ENCODE results near the gene STAU1. TPM values are rescaled to one million over a fixed set of nuclear protein-coding genes. Genes with fewer than 3 reads are reported as not detected.
A peak's percentile ranks its signal among the peaks of the same experiment; 100 is the strongest.
"Not testable (repeated sequence)": the region's sequence is repeated elsewhere in the genome, so short reads cannot be mapped to it uniquely, and the experiment has no call there.

Gene STAU1
- polyA plus RNA-seq, 1 donor from 2014 or later, result 32.4 TPM

DNA sequence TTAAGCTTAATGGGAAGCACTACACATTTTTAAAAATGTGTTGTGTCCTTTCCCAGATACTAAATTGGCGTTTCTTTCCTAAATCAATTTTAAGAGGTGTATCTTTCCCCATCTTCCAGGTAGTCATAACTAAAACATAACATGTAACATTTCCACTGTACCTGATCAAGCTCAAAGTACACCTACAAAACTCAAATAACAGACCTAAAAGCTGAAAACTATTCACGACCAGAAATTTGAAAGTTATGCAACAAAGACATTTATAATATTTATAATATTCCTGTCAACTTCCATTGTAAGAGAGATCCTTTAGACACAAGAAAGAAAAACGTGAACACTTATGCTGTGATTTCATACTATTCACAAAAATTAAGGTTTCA lies 3.5 kb downstream of the STAU1 start:
- Mint-ChIP-seq H3K9me3 (no peaks in the 10 kb centered on the region), H3K27ac (no peak overlapping the region), H3K27me3 (no peaks in the 10 kb centered on the region), H3K4me3 (peak overlapping the region in 2 of 4 donors; percentile 79 to 84), H3K4me1 (peaks cover 37 to 56% (median 54%) of the 10 kb centered on the region in 3 donors), H3K36me3 (peaks cover 2% of the 10 kb centered on the region)

DNA sequence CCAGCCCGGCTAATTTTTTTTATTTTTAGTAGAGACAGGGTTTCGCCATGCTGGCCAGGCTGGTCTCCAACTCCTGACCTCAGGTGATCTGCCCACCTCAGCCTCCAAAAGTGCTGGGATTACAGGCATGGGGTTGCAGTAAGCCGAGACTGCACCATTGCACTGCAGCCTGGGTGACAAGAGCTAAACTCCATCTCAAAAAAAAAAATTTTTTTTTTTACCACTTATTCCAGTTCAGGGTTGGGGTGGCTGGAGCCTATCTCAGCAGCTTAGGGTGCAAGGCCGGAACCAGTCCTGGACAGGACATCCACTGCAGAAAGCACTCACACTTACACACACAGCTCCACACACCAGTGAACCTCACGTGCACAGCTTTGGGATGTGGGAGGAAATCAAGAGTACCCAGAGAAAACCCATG lies 4.0 kb downstream of the STAU1 start:
- Mint-ChIP-seq H3K4me3 (peak overlapping the region in 3 of 4 donors; percentile 57 to 84 (median 58)), H3K4me1 (peaks cover 42 to 62% (median 60%) of the 10 kb centered on the region in 3 donors)
- H3K9me3 Mint-ChIP-seq, H3K36me3 Mint-ChIP-seq, H3K27me3 Mint-ChIP-seq, H3K27ac Mint-ChIP-seq: not testable (repeated sequence)

DNA sequence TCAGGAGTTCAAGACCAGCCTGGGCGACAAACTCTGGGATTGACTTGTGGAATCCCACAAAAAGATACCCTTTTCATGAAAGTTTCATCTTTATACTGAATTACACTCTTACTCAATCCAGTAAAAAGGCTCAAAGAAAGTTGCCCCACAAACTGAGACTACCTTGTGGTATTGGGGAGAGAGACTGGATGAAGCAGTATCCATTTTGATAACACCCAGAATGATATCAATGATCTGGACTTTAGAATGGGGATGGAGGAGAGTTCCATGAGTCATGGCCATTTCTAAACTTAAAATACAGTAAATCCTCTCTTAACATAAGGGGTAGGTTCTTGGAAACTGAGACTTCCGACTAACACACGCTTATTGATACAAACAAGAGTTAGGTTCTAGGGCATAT lies 4.7 kb downstream of the STAU1 start:
- peaks cover 44 to 63% (median 59%) of the 10 kb centered on the region in 3 donors for H3K4me1 Mint-ChIP-seq
- no peaks in the 10 kb centered on the region for H3K9me3 Mint-ChIP-seq
- peak overlapping the region in 1 of 4 donors; percentile 8 for H3K4me3 Mint-ChIP-seq
- no peaks in the 10 kb centered on the region for H3K27me3 Mint-ChIP-seq
- H3K36me3 Mint-ChIP-seq, result peaks cover 2% of the 10 kb centered on the region
- H3K27ac Mint-ChIP-seq, result no peak overlapping the region

DNA sequence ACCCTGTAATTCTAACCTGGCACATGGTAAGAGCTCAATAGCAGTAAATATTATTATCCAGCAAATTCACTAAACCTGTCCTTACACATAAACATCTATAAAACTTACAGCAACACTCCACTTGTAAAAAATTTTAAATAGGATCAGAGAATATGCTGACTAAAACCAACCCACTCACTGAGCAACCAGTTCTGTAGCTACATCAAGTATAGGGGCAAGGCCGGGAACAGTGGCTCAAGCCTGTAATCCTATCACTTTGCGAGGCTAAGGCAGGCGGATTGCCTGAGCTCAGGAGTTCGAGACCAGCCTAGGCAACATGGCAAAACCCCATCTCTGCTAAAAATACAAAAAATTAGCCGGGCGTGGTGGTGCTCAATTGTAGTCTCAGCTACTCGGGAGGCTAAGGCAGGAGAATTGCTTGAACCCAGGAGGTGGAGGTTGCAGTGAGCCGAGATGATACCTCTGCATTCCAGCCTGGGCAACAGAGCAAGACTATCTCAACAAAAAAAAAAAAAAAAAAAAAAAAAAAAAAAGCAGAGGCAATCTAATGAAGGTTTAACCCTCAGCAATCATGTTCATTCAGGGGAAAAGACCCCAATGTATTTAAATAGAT lies 6.8 kb downstream of the STAU1 start:
- Mint-ChIP-seq H3K36me3 (peaks cover 2% of the 10 kb centered on the region), H3K4me3 (peak overlapping the region in 1 of 4 donors; percentile 35), H3K27me3 (no peaks in the 10 kb centered on the region), H3K4me1 (peaks cover 45 to 55% (median 51%) of the 10 kb centered on the region in 3 donors), H3K27ac (peak overlapping the region in 1 of 3 donors; percentile 11), H3K9me3 (no peaks in the 10 kb centered on the region)

DNA sequence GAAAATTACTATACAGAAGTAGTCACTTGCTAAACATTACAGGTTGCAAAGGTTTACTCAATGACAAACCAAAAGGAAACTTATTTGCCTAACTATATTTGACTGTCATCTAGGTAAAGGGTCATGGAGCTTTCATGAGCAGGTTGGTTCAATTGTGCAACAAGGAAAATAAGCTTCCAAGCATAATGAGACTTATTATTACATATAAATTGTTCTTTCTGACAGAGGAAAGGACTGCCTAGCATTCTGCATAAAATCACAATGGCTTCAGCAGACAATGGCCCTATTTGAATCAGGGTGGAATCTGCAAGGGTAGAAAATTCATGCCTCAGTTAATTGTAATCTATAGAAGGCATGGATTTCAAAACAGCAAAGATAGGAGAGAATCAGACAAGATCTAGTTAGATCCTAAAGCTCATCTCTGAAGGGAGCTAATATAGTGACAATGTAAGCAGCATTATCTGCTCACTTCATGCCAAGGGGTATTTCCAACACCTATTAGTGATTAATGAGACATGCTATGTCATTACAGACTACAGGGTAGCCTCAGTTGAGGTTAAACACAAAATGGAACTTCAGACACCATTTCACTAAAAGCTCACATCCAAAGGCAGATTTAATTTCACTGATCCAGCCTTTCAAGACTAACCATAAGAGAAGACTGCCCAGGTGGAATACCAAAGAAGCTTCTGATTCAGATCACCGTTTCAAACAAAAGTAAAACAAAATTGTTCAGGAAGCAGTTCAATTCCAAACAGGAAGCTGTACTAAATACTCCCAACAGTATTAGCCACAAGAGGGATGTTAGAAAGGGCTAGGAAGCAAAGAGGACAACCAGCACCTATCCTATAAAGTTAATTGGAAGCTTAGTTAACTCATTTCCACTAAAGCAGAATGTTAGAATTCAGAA lies 8.5 kb downstream of the STAU1 start:
- Mint-ChIP-seq H3K4me1 (peaks cover 38 to 43% (median 41%) of the 10 kb centered on the region in 3 donors), H3K27me3 (no peaks in the 10 kb centered on the region), H3K36me3 (peaks cover 4% of the 10 kb centered on the region), H3K4me3 (peak overlapping the region; percentile 6 to 53 (median 33)), H3K9me3 (no peaks in the 10 kb centered on the region), H3K27ac (peak overlapping the region; percentile 11 to 68 (median 24))

DNA sequence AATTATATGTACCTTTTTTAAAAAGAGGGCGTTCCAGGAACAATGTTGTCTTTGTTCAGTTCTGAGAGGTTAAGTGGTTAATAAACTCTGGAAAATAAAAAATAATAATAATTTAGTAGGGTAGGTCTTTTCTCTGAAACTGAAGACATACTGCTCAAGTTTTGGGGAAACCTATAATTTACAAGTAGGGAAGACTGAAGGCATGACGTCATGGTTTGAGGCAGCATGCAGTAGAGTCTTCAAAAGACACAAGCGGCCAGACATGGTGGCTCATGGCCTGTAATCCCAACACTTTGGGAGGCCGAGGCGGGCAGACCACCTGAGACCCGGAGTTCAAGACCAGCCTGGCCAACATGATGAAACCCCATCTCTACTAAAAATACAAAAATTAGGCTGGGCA lies 14.0 kb downstream of the STAU1 start:
- Mint-ChIP-seq H3K9me3 (no peaks in the 10 kb centered on the region), H3K4me1 (peaks cover 16 to 31% (median 21%) of the 10 kb centered on the region in 3 donors), H3K27me3 (no peaks in the 10 kb centered on the region), H3K27ac (no peak overlapping the region), H3K36me3 (peaks cover 5% of the 10 kb centered on the region), H3K4me3 (no peak overlapping the region)

DNA sequence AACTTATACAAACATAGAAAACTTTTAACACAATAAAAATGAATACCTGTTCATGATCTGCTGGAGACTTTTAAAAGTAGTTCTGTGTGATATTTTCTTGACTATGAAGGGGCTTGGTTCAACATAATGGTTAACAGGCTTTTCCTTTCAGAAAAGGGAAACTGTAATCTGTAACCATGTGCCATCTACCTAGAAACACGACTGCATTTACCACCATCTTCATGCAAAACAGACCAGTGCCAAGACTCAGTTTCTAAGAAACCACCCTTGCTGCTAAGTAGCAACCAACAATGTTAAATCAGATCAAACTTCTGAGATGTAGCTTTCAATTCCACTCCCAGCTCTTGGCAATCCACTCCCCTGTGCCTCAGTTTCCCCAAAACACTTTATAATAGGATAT lies 15.7 kb downstream of the STAU1 start:
- Mint-ChIP-seq H3K9me3 (no peaks in the 10 kb centered on the region), H3K36me3 (peaks cover 5% of the 10 kb centered on the region), H3K4me3 (no peak overlapping the region), H3K27ac (peak overlapping the region in 1 of 3 donors; percentile 42), H3K4me1 (peaks cover 25 to 44% (median 29%) of the 10 kb centered on the region in 3 donors), H3K27me3 (no peaks in the 10 kb centered on the region)

DNA sequence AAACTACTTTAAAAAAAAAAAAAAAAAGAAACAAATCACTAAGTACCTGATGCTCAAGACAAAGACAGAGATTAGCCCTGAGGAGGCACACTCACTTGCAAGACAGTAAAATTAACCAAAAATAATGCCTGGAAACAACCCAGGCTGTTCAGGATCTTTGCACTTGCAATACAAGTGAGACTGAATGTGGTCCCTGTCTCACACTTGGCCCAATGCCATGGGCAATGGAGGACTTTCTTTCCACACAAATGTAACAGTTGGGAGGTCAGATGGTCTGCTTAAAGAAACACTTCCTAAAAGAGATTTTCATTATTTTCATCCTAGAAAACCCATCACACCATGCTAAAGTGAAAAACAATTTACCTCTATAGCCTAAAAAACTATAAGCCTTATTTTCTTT lies 16.2 kb downstream of the STAU1 start:
- peaks cover 28 to 49% (median 33%) of the 10 kb centered on the region in 3 donors for H3K4me1 Mint-ChIP-seq
- peaks cover 5% of the 10 kb centered on the region for H3K36me3 Mint-ChIP-seq
- no peak overlapping the region for H3K4me3 Mint-ChIP-seq
- H3K27me3 Mint-ChIP-seq, result no peaks in the 10 kb centered on the region
- H3K9me3 Mint-ChIP-seq, result no peaks in the 10 kb centered on the region
- H3K27ac Mint-ChIP-seq, result no peak overlapping the region

DNA sequence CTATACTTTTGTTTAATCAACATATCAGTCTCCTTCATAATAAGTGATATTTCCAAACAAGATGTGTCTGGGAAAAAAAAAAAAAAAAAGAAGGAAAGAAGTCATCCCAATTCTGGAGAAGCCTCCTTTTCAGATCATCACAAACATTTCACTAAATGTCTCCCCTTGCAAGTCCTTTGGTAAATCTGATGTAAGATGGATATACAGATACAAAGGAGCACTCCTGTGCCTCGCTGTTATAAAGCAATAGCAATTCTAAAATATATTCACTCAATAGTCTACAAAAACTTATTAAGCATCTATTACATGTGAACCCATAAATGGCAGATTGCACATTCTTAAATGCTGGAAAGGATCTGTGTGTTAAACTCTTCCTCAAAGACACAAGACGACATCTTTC lies 17.4 kb downstream of the STAU1 start:
- Mint-ChIP-seq H3K36me3 (peaks cover 2% of the 10 kb centered on the region), H3K27me3 (no peaks in the 10 kb centered on the region), H3K4me1 (peaks cover 35 to 58% (median 42%) of the 10 kb centered on the region in 3 donors), H3K27ac (no peak overlapping the region), H3K9me3 (no peaks in the 10 kb centered on the region), H3K4me3 (no peak overlapping the region)

DNA sequence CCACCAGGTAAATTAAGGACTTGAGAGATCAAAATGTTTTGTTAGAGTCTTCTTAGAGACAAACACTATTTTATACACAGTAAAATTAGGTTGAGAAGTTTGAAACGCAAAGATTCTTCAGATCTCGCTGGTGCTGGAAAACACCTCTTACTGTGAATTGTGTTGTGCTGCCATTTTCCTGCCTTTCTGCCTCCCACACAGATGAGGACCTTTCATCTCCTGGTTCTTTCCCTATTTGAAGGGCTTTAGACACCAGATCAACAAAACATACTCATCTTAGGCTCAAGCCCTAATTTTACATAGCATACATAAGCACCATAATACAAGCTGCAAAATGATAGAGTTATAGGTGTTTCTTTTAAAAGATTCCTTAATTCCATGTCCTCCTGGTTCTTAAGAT lies 18.6 kb downstream of the STAU1 start:
- Mint-ChIP-seq H3K27me3 (no peaks in the 10 kb centered on the region), H3K4me1 (peaks cover 36 to 58% (median 44%) of the 10 kb centered on the region in 3 donors), H3K36me3 (peaks cover 2% of the 10 kb centered on the region), H3K4me3 (peak overlapping the region in 1 of 4 donors; percentile 24), H3K27ac (peak overlapping the region in 2 of 3 donors; percentile 13 to 36), H3K9me3 (no peaks in the 10 kb centered on the region)

DNA sequence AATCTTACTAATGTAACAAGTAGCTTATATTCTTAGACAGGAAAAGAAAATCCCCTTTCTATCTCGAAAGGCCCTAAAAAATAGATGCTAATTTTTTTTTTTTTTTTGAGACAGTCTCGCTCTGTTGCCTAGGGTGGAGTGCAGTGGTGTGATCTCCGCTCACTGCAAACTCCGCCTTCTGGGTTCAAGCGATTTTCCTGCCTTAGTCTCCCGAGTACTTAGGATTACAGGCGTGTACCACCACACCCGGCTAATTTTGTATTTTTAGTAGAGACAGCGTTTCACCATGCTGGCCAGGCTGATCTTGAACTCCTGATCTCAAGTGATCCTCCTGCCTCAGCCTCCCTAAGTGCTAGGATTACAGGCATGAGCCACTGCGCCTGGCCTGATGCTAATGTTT lies 19.3 kb downstream of the STAU1 start:
- Mint-ChIP-seq H3K4me1 (peaks cover 36 to 58% (median 44%) of the 10 kb centered on the region in 3 donors), H3K27ac (peak overlapping the region; percentile 13 to 42 (median 36)), H3K4me3 (peak overlapping the region in 2 of 4 donors; percentile 60 to 80)
- H3K36me3 Mint-ChIP-seq, H3K27me3 Mint-ChIP-seq, H3K9me3 Mint-ChIP-seq: not testable (repeated sequence)

DNA sequence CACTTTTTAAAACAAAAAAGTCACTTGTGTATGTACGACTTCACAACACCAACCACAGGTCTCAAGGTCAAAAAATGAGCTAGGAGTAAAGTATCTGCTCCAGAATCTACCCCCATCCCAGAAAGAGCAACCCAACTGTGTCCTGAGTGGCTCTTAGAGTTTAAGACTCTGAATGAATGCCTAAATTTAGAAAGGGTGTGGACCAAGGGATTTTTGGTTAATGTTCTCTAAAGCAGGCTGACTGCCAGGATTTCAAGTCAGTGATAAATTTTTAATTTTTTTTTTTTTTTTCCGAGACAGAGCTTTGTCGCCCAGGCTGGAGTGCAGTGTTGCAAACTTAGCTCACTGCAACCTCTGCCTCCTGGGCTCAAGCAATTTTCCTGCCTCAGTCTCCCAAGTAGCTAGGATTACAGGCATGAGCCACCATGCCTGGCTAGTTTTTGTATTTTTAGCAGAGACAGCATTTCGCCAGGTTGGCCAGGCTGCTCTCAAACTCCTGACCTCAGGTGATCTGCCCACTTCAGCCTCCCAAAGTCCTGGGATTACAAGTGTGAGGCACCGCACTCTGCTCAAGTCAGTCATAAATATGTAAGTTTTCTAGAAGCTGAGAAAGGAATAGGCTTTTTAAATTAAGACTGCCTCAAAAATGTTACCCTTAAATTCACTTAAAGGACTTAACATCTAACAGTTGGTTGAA lies 20.2 kb downstream of the STAU1 start:
- H3K27ac Mint-ChIP-seq, result peak overlapping the region; percentile 33 to 94 (median 91)
- peaks cover 35 to 53% (median 41%) of the 10 kb centered on the region in 3 donors for H3K4me1 Mint-ChIP-seq
- peaks cover 2% of the 10 kb centered on the region for H3K36me3 Mint-ChIP-seq

DNA sequence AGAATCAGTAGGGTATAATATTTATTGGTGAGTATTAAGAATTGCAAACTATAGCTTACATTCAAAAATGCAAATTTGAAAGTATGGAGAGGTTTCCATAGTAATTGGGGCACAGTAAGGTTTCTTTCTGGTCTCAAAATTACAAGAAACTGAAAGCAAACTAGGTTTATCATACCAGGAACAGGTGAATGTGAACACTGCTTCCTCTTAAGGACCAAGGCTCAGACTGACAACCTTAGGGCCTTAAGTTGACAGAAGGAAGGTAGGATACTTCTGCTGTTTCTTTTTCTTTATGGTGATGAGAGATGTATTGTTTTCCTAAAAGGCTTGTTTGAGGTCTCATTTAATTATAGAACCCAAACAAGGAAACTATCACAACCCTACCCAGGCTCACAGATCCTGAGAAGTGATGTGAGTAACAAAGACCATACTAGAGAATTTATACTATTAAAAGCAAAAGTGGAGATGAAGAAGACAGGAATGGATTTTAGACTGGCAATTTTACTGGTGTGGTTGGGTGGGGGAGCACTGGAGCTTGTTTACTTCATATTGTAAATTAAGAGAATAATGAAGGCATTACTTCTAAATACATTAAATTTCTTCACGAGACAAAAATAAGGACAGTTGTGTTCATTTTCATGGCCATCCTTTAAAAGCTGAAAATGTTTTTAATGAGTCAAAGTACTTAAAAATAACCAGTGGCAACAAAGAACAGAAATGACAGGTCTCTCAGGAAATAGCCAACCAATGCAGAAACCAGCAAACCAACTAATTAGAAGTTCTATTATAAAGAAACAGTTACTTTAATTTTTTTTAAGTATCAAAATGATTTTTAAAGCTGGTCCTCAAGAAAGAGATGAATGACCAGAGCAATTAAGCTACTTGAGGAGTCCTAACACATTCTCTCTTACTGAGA lies 21.3 kb downstream of the STAU1 start:
- peaks cover 2% of the 10 kb centered on the region for H3K36me3 Mint-ChIP-seq
- peak overlapping the region in 3 of 4 donors; percentile 44 to 68 (median 44) for H3K4me3 Mint-ChIP-seq
- H3K27ac Mint-ChIP-seq, result peak overlapping the region; percentile 35 to 94 (median 85)
- H3K4me1 Mint-ChIP-seq, result peaks cover 35 to 47% (median 41%) of the 10 kb centered on the region in 3 donors
- H3K27me3 Mint-ChIP-seq, result no peaks in the 10 kb centered on the region
- no peaks in the 10 kb centered on the region for H3K9me3 Mint-ChIP-seq

More for the DNA sequence above, 20.2 kb downstream of the STAU1 start:
- Mint-ChIP-seq H3K27me3 (no peaks in the 10 kb centered on the region), H3K4me3 (peak overlapping the region in 2 of 4 donors; percentile 46 to 65), H3K9me3 (no peaks in the 10 kb centered on the region)

DNA sequence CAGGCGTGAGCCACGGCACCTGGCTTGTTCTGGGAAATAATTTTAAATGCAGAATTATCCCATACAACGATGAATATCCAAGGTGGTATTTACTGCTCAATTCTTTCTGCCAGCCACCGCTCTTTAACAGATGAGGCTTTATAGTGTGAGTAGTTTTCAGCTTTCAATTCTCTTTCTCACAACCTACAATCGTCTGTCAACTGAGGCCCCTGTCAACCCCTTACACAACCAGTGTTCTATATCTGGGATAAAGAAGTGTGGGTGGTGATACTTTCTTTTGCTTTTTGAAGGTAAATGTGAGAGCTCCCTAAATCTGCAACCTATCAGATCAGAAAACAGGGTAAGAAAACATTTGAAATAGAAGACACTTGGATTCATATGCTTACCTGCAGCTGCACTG lies 22.5 kb downstream of the STAU1 start:
- peaks cover 40 to 46% (median 45%) of the 10 kb centered on the region in 3 donors for H3K4me1 Mint-ChIP-seq
- H3K9me3 Mint-ChIP-seq, result no peaks in the 10 kb centered on the region
- no peaks in the 10 kb centered on the region for H3K27me3 Mint-ChIP-seq
- no peak overlapping the region for H3K4me3 Mint-ChIP-seq
- H3K27ac Mint-ChIP-seq, result peak overlapping the region in 1 of 3 donors; percentile 94
- H3K36me3 Mint-ChIP-seq, result peaks cover 2% of the 10 kb centered on the region
